Thyroid gland (tissue), 4 donors: Measurements from ENCODE around the gene SUPT16H.

Experiments used
- POLR2A ChIP-seq, 2 donors: fragments of 450-650 bp; IDR thresholded peaks; one replicate each; pipeline ENCODE4 v1.6.1; 2017; ENCODE audit warnings: antibody characterized with exemption in 2 of 2, mild to moderate bottlenecking in 2 of 2, moderate library complexity in 1 of 2
- TF ChIP-seq, protein P1 (sequence below), 6 experiments: fragments of 200-600 bp in 3 of 6; fragments of 450-650 bp in 3 of 6; sonication (generic) in 3 of 6; IDR thresholded peaks; one replicate each; pipeline ENCODE4 v1.5.1; 2016 to 2019; ENCODE audit warnings: antibody characterized with exemption in 6 of 6, mild to moderate bottlenecking in 2 of 6, inconsistent platforms in 1 of 6, moderate library complexity in 1 of 6

DNA sequence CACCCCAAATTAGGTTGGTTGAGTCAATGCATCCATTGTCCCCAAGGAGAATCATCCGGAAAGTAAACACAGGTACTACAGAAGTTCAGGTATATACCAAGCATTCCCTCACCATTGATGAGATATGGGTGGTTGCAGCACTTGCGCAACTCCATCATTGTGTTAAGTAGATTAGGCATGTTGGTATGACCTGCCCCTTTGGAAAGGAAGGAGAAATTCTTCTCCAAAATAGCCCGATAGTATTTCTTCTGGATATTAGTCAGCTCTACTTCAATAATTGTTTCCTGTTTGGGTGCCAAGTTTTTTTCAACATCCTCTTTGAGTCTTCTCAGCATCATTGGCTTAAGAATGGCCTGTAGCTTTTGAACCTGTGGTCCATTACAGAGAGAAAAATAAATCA is 21.3 kb upstream of the SUPT16H start:
- TF ChIP-seq, protein P1, sequence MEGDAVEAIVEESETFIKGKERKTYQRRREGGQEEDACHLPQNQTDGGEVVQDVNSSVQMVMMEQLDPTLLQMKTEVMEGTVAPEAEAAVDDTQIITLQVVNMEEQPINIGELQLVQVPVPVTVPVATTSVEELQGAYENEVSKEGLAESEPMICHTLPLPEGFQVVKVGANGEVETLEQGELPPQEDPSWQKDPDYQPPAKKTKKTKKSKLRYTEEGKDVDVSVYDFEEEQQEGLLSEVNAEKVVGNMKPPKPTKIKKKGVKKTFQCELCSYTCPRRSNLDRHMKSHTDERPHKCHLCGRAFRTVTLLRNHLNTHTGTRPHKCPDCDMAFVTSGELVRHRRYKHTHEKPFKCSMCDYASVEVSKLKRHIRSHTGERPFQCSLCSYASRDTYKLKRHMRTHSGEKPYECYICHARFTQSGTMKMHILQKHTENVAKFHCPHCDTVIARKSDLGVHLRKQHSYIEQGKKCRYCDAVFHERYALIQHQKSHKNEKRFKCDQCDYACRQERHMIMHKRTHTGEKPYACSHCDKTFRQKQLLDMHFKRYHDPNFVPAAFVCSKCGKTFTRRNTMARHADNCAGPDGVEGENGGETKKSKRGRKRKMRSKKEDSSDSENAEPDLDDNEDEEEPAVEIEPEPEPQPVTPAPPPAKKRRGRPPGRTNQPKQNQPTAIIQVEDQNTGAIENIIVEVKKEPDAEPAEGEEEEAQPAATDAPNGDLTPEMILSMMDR (IDR thresholded peaks at IDR 0.05), result no peak
- no peak for TF ChIP-seq POLR2A (IDR thresholded peaks at IDR 0.05)
